DND-41 (cell line): ENCODE results near the gene CYTH3.

ENCODE experiments used
- CTCF ChIP-seq: IDR thresholded peaks from 2 replicates; pipeline ENCODE4 v1.5.1; 2012; ENCODE audit warnings: borderline replicate concordance, low read length, moderate library complexity, mild to moderate bottlenecking; ENCODE audit not compliant: poor library complexity, severe bottlenecking; ENCODE audit errors: extremely low read depth
- EZH2 ChIP-seq: IDR thresholded peaks from 3 replicates; pipeline ENCODE4 v1.6.1; 2012; ENCODE audit warnings: borderline replicate concordance, low read depth, mild to moderate bottlenecking, moderate library complexity, low read length, inconsistent platforms; ENCODE audit not compliant: severe bottlenecking

GRCh38 chr7:6261699-6262098 is 10.7 kb downstream of the CYTH3 start:
- TF ChIP-seq CTCF (no peak), EZH2 (no peak)
